Prostate gland (tissue), 2 donors: ENCODE data around the gene LSMEM2. TPM values are rescaled to one million over a fixed set of nuclear protein-coding genes. Genes with fewer than 3 reads are reported as not detected.

Experiments used
- DNase-seq: peaks from one replicate; pipeline ENCODE4 v3.0.0-alpha.2; 2019; ENCODE audit warnings: low spot score
- H3K27ac ChIP-seq, 2 donors: fragments of 200-600 bp; sonication (generic); 2 replicates each; pipeline ENCODE4 v1.5.1; 2017 to 2019
- H3K27me3 ChIP-seq: fragments of 200-600 bp; sonication (generic); replicated peaks from 2 replicates; pipeline ENCODE4 v1.5.1; 2019; ENCODE audit not compliant: insufficient read depth
- H3K36me3 ChIP-seq, 2 donors: fragments of 200-600 bp; sonication (generic); 1 replicate in 1 of 2; 2 replicates in 1 of 2; pipeline versions ENCODE4 v1.5.1 to v1.8.1; 2017 to 2019
- H3K4me1 ChIP-seq: fragments of 200-600 bp; sonication (generic); replicated peaks from 2 replicates; pipeline ENCODE4 v1.5.1; 2019
- H3K4me3 ChIP-seq, 2 donors: fragments of 200-600 bp; sonication (generic); 2 replicates each; pipeline ENCODE4 v1.5.1; 2017 to 2019
- H3K9me3 ChIP-seq: fragments of 200-600 bp; sonication (generic); 2 replicates; pipeline ENCODE4 v1.5.1; 2017
- POLR2A ChIP-seq: fragments of 450-650 bp; IDR thresholded peaks from one replicate; pipeline ENCODE4 v1.6.1; 2016; ENCODE audit warnings: antibody characterized with exemption, mild to moderate bottlenecking
- POLR2AphosphoS5 ChIP-seq: sonication (generic); formaldehyde crosslinking; IDR thresholded peaks from one replicate; pipeline ENCODE4 v1.6.1; 2017; ENCODE audit warnings: antibody characterized with exemption
- WGBS: methylation state at CpG from one replicate; pipeline ENCODE4 v1.1.5; 2018; 5-methylcytosine and 5-hydroxymethylcytosine counted together
- intact Hi-C: fragments of 100-400 bp; cut with DNase I; formaldehyde crosslinking; loops from one replicate; pipeline ENCODE4 v1.14.2; 2022
- total RNA-seq, 2 donors: library from RNA; depleted of rRNA; stranded (reverse); fragments of >200 nt; gene quantifications; one replicate each; pipeline ENCODE4 v1.1.0, GENCODE V29; 2016
- TF ChIP-seq, protein P1 (sequence below), 4 experiments: fragments of 200-600 bp in 2 of 4; fragments of 450-650 bp in 2 of 4; sonication (generic) in 2 of 4; IDR thresholded peaks; 1 replicate in 3 of 4; 2 replicates in 1 of 4; pipeline ENCODE4 v1.5.1; 2016 to 2019; ENCODE audit warnings: antibody characterized with exemption in 4 of 4, mild to moderate bottlenecking in 2 of 4, moderate library complexity in 2 of 4

The LSMEM2 gene
- total RNA-seq, 2 donors from 2014 or later = not detected

GRCh38 chr3:50323614-50324199 lies 44.8 kb downstream of the LSMEM2 start:
- no peaks in the 10 kb centered on the region for H3K27me3 ChIP-seq
- H3K36me3 ChIP-seq = no peaks in the 10 kb centered on the region
- H3K9me3 ChIP-seq = no peaks in the 10 kb centered on the region
- H3K27ac ChIP-seq = peak overlapping the region; percentile 88 to 95
- H3K4me3 ChIP-seq = no peak overlapping the region
- TF ChIP-seq POLR2A = no peak
- TF ChIP-seq, protein P1, sequence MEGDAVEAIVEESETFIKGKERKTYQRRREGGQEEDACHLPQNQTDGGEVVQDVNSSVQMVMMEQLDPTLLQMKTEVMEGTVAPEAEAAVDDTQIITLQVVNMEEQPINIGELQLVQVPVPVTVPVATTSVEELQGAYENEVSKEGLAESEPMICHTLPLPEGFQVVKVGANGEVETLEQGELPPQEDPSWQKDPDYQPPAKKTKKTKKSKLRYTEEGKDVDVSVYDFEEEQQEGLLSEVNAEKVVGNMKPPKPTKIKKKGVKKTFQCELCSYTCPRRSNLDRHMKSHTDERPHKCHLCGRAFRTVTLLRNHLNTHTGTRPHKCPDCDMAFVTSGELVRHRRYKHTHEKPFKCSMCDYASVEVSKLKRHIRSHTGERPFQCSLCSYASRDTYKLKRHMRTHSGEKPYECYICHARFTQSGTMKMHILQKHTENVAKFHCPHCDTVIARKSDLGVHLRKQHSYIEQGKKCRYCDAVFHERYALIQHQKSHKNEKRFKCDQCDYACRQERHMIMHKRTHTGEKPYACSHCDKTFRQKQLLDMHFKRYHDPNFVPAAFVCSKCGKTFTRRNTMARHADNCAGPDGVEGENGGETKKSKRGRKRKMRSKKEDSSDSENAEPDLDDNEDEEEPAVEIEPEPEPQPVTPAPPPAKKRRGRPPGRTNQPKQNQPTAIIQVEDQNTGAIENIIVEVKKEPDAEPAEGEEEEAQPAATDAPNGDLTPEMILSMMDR (IDR thresholded peaks at IDR 0.05) = no peak
- TF ChIP-seq POLR2AphosphoS5 = no peak
- WGBS = 59% methylated on average over 5 of the region's 5 CpGs
- peaks cover 17% of the 10 kb centered on the region for H3K4me1 ChIP-seq
- DNase-seq = no peak
- intact Hi-C loops = loop anchor here (2.0 to 5.0 kb wide), 2 partner anchors 63 to 86 kb away; partner anchors contain the start of gene GNAI2

DNA sequence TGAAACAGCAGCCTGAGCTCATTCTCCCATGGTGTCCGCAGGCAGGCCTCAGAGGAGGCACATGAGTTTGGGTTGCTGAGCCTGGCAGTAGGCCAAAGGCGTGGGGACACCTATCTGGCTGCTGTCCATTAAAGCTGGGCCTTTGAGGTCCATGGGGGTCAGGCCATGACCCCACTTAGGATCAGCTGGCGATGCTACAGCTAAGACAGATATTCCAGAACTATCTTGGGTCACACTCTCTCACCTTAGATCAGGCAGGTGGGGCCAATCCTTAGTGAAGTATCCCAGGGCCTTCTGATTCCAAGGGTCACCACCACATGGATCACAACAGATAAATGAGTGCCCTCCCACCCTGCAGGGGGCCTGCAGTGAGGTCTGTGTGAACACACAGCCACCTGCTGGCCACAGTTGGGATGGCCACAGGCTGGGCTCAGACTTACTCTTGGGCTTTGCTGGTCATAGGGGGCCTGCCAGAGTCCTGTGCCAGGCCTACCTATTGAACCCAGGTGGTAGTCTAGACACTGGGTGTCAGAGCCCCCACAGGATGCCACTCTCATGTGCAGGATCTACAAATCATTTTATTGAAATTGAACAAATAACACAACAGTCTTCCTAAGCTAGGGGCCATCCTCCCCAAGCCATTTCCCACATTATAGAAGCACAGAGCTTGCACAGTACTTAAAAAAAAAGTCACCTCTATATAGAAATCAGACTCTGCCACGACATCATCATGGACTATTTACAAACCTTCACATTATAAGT lies 45.6 kb downstream of the LSMEM2 start:
- Histone ChIP-seq H3K36me3 (peaks cover 0 to under 1% of the 10 kb centered on the region in 2 donors), H3K4me1 (peaks cover 17% of the 10 kb centered on the region), H3K4me3 (no peak overlapping the region), H3K9me3 (no peaks in the 10 kb centered on the region), H3K27me3 (no peaks in the 10 kb centered on the region), H3K27ac (peak overlapping the region; percentile 24 to 95)
- peak; percentile 56 for DNase-seq
- WGBS = 66% methylated on average over 3 of the region's 4 CpGs
- TF ChIP-seq, protein P1 (IDR thresholded peaks at IDR 0.05) = peak; percentile 69 to 91 (median 82)
- TF ChIP-seq POLR2AphosphoS5 (peak; percentile 31), POLR2A (no peak)
- intact Hi-C loops = loop anchor here (5.0 kb wide), 1 partner anchor 87 kb away; the partner anchor contains the start of gene GNAI2

GRCh38 chr3:50325113-50325480 lies 46.2 kb downstream of the LSMEM2 start:
- Histone ChIP-seq H3K27me3 (no peaks in the 10 kb centered on the region), H3K4me3 (no peak overlapping the region), H3K4me1 (peaks cover 14% of the 10 kb centered on the region), H3K36me3 (peaks cover 0 to 6% of the 10 kb centered on the region in 2 donors), H3K27ac (peak overlapping the region in 1 of 2 donors; percentile 95), H3K9me3 (no peaks in the 10 kb centered on the region)
- no peak for TF ChIP-seq POLR2A
- TF ChIP-seq, protein P1 (IDR thresholded peaks at IDR 0.05) = no peak
- TF ChIP-seq POLR2AphosphoS5 = no peak
- no peak for DNase-seq
- 85% methylated on average over 2 of the region's 2 CpGs for WGBS
- intact Hi-C loops = no loop called here

- Histone ChIP-seq H3K27me3 (no peaks in the 10 kb centered on the region), H3K27ac (no peak overlapping the region), H3K4me3 (no peak overlapping the region), H3K36me3 (peaks cover 0 to 11% of the 10 kb centered on the region in 2 donors), H3K4me1 (peaks cover 9% of the 10 kb centered on the region), H3K9me3 (no peaks in the 10 kb centered on the region)
- no peak for DNase-seq
- intact Hi-C loops = no loop called here
- WGBS = 86% methylated on average over 11 of the region's 11 CpGs
- no peak for TF ChIP-seq POLR2A
- no peak for TF ChIP-seq POLR2AphosphoS5
- TF ChIP-seq, protein P1 (IDR thresholded peaks at IDR 0.05) = no peak
Observed at GRCh38 chr3:50325497-50326181, 46.8 kb downstream of the LSMEM2 start.
